Mammary epithelial cell (primary cell): ENCODE results near the gene SPATA25.

ENCODE experiments used
- EZH2 ChIP-seq: IDR thresholded peaks from 2 replicates; pipeline ENCODE4 v1.6.1; 2012; ENCODE audit warnings: low read length, inconsistent platforms, borderline replicate concordance
- TF ChIP-seq, protein P1 (sequence below), 2 donors: IDR thresholded peaks in 1 of 2; conservative IDR thresholded peaks in 1 of 2; 2 replicates each; pipeline ENCODE4 v1.5.1; 2011 to 2012; ENCODE audit warnings: inconsistent platforms in 2 of 2, low read length in 2 of 2, mild to moderate bottlenecking in 2 of 2, control low read depth in 1 of 2, low read depth in 1 of 2; ENCODE audit not compliant: insufficient read depth in 1 of 2; ENCODE audit errors: extremely low read depth in 1 of 2

DNA sequence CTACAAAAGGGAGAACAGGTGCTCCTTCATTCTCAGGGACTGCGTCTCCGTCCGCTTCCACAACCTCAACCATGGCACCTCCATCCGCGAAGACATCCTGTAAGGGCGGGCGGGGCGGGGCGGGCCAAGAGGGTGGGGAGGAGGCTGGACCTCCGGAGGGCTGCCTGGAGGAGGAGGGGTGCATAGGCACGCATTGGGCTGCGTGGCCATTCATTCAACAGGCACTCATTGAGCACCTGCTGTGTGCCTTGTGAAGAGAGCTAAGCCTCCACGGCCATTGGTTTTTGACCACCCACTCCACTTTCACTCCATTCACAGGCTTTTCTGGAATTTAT is 29.6 kb downstream of the SPATA25 start:
- TF ChIP-seq, protein P1, sequence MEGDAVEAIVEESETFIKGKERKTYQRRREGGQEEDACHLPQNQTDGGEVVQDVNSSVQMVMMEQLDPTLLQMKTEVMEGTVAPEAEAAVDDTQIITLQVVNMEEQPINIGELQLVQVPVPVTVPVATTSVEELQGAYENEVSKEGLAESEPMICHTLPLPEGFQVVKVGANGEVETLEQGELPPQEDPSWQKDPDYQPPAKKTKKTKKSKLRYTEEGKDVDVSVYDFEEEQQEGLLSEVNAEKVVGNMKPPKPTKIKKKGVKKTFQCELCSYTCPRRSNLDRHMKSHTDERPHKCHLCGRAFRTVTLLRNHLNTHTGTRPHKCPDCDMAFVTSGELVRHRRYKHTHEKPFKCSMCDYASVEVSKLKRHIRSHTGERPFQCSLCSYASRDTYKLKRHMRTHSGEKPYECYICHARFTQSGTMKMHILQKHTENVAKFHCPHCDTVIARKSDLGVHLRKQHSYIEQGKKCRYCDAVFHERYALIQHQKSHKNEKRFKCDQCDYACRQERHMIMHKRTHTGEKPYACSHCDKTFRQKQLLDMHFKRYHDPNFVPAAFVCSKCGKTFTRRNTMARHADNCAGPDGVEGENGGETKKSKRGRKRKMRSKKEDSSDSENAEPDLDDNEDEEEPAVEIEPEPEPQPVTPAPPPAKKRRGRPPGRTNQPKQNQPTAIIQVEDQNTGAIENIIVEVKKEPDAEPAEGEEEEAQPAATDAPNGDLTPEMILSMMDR (conservative IDR thresholded peaks at IDR 0.05 in 1 of 2, IDR thresholded peaks at IDR 0.05 in 1 of 2; ENCODE audit: extremely low read depth in 1 of 2, insufficient read depth in 1 of 2, low read depth in 1 of 2, low read length in 2 of 2), result no peak
- TF ChIP-seq EZH2, result no peak
